GM18861 (cell line): ENCODE data around the gene DOCK8.

Experiments used
- ATAC-seq: cut with Tn5 transposase; IDR thresholded peaks from one replicate; pipeline ENCODE4 v1.9.1; 2021; ENCODE audit not compliant: unreplicated experiment

Gene DOCK8

GRCh38 chr9:357560-357959 is 142.9 kb downstream of the DOCK8 start:
- ATAC-seq = no peak

GRCh38 chr9:362561-363273 is 148.1 kb downstream of the DOCK8 start:
- no peak for ATAC-seq

GRCh38 chr9:363274-363612 is 148.6 kb downstream of the DOCK8 start:
- no peak for ATAC-seq

GRCh38 chr9:365436-365835 is 150.8 kb downstream of the DOCK8 start:
- no peak for ATAC-seq

- ATAC-seq = no peak
Observed at GRCh38 chr9:366620-367019, 152.0 kb downstream of the DOCK8 start.

GRCh38 chr9:370086-370485 is 155.4 kb downstream of the DOCK8 start:
- no peak for ATAC-seq

GRCh38 chr9:371349-371748 is 156.7 kb downstream of the DOCK8 start:
- no peak for ATAC-seq

GRCh38 chr9:372128-372527 is 157.5 kb downstream of the DOCK8 start:
- ATAC-seq = no peak

- ATAC-seq = no peak
Observed at GRCh38 chr9:373759-374206, 159.1 kb downstream of the DOCK8 start.

- no peak for ATAC-seq
Observed at GRCh38 chr9:374736-375135, 160.1 kb downstream of the DOCK8 start.

GRCh38 chr9:376115-376514 is 161.4 kb downstream of the DOCK8 start:
- no peak for ATAC-seq

GRCh38 chr9:378263-378662 is 163.6 kb downstream of the DOCK8 start:
- no peak for ATAC-seq

- ATAC-seq = no peak
Observed at GRCh38 chr9:382383-382782, 167.7 kb downstream of the DOCK8 start.

GRCh38 chr9:385818-386398 is 171.2 kb downstream of the DOCK8 start:
- ATAC-seq = no peak

GRCh38 chr9:389159-389558 is 174.5 kb downstream of the DOCK8 start:
- no peak for ATAC-seq

GRCh38 chr9:389758-390157 is 175.1 kb downstream of the DOCK8 start:
- no peak for ATAC-seq

GRCh38 chr9:392077-392804 is 177.6 kb downstream of the DOCK8 start:
- no peak for ATAC-seq

GRCh38 chr9:394347-395052 is 179.8 kb downstream of the DOCK8 start:
- ATAC-seq = no peak

GRCh38 chr9:396396-396795 is 181.7 kb downstream of the DOCK8 start:
- no peak for ATAC-seq

- no peak for ATAC-seq
Observed at GRCh38 chr9:398085-398484, 183.4 kb downstream of the DOCK8 start.

- ATAC-seq = no peak
Observed at GRCh38 chr9:401223-401622, 186.6 kb downstream of the DOCK8 start.

GRCh38 chr9:404234-404633 is 189.6 kb downstream of the DOCK8 start:
- no peak for ATAC-seq
